HG03460 (cell line): ENCODE data around the gene BRCA1.
"Not testable (repeated sequence)": the region's sequence is repeated elsewhere in the genome, so short reads cannot be mapped to it uniquely, and the experiment has no call there.

ENCODE experiments used
- ATAC-seq: cut with Tn5 transposase; IDR thresholded peaks from one replicate; pipeline ENCODE4 v1.9.1; 2021; ENCODE audit not compliant: unreplicated experiment

The BRCA1 gene

GRCh38 chr17:43006639-43007551 lies 118.3 kb downstream of the BRCA1 start, which contains the start of gene IFI35:
Gene IFI35, plus strand, starts transcription at chr17:43006784. Its CDS starts 164 bp downstream, at chr17:43006948.
- ATAC-seq, result peak; percentile 82

DNA sequence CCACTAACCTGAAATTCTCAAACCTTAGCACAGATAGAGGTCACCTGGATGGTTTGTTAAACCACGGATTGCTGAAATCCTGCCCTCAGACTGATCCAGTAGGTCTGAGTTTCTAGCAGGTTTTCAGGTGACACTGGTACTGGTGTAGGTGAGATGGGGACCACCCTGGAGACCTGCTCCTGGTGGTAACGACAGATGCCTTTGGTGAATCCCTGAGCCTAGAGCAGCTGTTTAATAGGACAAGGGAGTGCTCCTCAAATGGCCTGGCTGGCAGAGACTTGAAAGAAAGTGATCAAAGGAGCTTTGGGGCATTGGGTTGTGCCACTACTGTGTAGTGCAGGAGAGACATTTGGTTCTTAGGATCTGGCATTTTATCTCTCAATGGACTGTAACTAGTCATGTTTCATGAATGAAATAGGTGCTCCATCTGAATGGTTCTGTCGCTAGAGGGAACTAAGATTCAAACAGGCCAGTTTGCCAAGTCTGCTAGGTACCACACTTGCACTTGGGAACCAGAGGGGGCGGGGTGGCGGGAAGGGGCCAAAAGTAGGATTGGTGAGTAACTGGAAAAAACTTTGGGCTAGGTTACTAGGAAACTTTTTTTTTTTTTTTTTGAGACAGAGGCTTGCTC lies 121.5 kb downstream of the BRCA1 start:
- ATAC-seq, result no peak

- not testable (repeated sequence) for ATAC-seq
Measured at GRCh38 chr17:43000894-43001293, 124.3 kb downstream of the BRCA1 start.

- ATAC-seq, result no peak
Measured at GRCh38 chr17:42999003-42999525, 126.1 kb downstream of the BRCA1 start.

- ATAC-seq, result peak; percentile 90
Measured at GRCh38 chr17:42997984-42998938, 126.9 kb downstream of the BRCA1 start, which contains the start of gene RPL27. Gene RPL27, plus strand, starts transcription at chr17:42998419. Its CDS starts 332 bp downstream, at chr17:42998751.

DNA sequence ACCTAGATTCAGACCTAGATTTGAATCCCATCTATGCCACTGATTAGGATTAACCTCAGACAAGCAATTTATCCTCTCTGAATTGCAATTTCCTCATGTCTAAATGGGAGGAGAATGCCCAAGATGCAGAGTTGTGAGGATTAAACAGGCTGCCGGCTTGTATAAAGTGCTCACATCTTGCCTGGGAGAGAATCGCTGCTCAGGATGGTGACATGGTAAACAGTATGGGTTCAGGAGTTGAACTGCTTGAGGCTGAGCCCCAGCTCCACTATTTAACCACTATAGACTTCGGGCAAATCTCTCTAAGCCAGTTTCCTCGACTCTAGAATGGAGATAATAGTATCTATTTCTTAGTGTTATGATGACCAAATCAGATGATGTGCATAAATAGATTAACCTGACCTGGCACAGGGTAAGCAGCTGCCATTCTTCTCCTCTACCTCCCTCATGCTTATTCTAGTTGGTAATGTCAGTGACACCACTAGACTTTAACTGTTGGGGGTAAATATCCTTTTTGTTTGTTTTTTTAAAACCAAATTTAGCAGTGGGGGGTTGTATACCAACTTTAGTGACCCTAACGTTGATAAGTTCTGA lies 127.7 kb downstream of the BRCA1 start:
- no peak for ATAC-seq
